ENCODE results near the gene MACROD2. TPM values are rescaled to one million over a fixed set of nuclear protein-coding genes. Genes with fewer than 3 reads are reported as not detected.

Gene MACROD2
- total RNA-seq, 4 donors from 2014 or later, result 8.7 to 17.8 (median 10.8) TPM

DNA sequence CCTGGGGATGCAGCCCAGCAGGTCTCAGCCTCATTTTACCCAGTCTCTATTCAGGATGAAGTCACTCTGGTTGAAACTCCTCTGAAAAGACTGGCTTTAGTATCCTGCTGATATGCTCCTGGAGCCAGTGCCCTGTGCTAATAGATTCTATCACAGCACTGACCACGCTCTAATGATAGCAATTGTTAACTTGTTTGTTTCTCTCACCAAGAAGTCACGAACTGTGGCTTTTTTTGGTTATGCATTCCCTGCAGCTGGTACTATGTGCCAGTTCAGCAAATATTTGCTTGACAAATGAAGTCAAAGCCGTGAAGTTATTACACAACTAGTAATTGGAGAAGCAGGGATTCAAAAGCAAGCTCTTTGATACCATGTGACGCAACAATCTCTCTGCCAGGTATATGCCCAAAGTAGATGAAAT, 1823.3 kb downstream of the MACROD2 start:
- no peaks in the 10 kb centered on the region for H3K9me3 ChIP-seq
- no peak overlapping the region for H3K4me3 ChIP-seq (replicated peaks in 1 of 3)
- no peak for DNase-seq
- intact Hi-C loops (cut with DNase I), result no loop called here
- 82 to 85% methylated on average over 4 of the region's 4 CpGs for WGBS, 2 donors
- H3K27me3 ChIP-seq, result no peaks in the 10 kb centered on the region
- no peaks in the 10 kb centered on the region for H3K4me1 ChIP-seq
- no peak overlapping the region for H3K27ac ChIP-seq
- no peaks in the 10 kb centered on the region for H3K36me3 ChIP-seq
- TF ChIP-seq, protein P1, sequence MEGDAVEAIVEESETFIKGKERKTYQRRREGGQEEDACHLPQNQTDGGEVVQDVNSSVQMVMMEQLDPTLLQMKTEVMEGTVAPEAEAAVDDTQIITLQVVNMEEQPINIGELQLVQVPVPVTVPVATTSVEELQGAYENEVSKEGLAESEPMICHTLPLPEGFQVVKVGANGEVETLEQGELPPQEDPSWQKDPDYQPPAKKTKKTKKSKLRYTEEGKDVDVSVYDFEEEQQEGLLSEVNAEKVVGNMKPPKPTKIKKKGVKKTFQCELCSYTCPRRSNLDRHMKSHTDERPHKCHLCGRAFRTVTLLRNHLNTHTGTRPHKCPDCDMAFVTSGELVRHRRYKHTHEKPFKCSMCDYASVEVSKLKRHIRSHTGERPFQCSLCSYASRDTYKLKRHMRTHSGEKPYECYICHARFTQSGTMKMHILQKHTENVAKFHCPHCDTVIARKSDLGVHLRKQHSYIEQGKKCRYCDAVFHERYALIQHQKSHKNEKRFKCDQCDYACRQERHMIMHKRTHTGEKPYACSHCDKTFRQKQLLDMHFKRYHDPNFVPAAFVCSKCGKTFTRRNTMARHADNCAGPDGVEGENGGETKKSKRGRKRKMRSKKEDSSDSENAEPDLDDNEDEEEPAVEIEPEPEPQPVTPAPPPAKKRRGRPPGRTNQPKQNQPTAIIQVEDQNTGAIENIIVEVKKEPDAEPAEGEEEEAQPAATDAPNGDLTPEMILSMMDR (IDR thresholded peaks at IDR 0.05), result no peak
- TF ChIP-seq POLR2A (IDR thresholded peaks at IDR 0.05), result no peak

DNA sequence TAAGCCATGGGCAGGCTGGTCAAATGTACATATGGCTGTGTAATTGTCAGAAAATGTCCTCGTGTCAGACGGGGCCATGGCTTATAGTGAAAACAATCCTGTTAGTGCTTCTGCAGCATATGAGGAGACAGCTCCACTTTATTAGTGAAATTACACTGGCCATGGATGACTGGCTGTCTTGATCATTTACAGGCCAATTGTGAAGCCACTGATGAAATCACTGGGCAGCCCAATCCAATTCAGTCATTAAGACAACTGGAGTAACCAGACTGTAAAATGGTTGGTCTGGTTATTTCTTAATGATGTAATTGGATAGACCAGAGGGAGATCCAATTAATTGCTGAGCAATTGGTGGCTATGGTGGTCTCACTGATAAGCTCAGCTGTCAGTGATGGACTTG, 1828.4 kb downstream of the MACROD2 start:
- no peak overlapping the region for H3K4me3 ChIP-seq (replicated peaks in 1 of 3)
- TF ChIP-seq, protein P1 (IDR thresholded peaks at IDR 0.05), result no peak
- TF ChIP-seq POLR2A (IDR thresholded peaks at IDR 0.05), result no peak
- intact Hi-C loops (cut with DNase I), result no loop called here
- H3K9me3 ChIP-seq, result no peaks in the 10 kb centered on the region
- no peaks in the 10 kb centered on the region for H3K36me3 ChIP-seq
- no peaks in the 10 kb centered on the region for H3K27me3 ChIP-seq
- DNase-seq, result no peak
- 62 to 63% methylated on average over 2 of the region's 2 CpGs for WGBS, 2 donors
- no peak overlapping the region for H3K27ac ChIP-seq
- H3K4me1 ChIP-seq, result no peaks in the 10 kb centered on the region

DNA sequence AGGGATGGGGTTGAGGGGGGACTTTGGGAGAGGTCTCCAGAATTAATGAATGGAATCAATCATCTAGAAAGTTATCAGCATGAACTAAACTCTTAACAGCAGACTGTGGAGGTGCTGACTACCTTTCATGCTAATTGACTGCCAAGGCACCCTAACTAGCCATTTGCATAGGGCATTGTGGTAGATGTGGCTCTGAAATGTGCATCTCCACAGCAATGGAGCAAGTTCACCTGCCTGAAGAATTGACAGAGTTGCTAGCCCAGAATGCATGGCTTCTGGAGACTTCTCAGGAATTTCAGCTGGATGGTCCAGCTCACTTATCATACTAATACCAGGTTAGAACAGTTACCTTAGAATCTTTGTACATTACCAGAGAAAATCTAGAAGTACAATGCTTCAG, 1832.3 kb downstream of the MACROD2 start:
- no peak overlapping the region for H3K4me3 ChIP-seq (replicated peaks in 1 of 3)
- H3K4me1 ChIP-seq, result no peaks in the 10 kb centered on the region
- H3K27me3 ChIP-seq, result no peaks in the 10 kb centered on the region
- no peak overlapping the region for H3K27ac ChIP-seq
- DNase-seq, result no peak
- TF ChIP-seq, protein P1 (IDR thresholded peaks at IDR 0.05), result no peak
- TF ChIP-seq POLR2A (IDR thresholded peaks at IDR 0.05), result no peak
- no peaks in the 10 kb centered on the region for H3K9me3 ChIP-seq
- intact Hi-C loops (cut with DNase I), result no loop called here
- H3K36me3 ChIP-seq, result no peaks in the 10 kb centered on the region

DNA sequence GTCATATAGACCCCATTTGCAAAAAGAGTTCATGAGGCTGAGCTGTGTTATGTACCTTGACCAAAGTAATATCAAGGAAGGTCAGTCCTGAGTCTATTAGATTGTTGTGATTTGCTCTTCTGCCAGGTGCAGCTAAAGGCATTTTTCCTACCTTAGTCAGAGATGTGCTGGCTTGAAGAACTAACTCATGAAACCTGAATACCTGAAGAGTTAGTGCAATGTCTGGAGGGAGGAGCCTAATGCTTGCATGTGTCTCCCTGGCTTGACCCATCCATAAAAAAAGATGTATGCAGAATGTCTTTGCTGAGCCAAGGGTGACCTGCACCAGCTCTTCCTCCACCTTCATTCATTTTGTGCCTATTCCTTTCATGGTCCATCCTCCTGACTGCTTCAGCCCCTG, 1835.9 kb downstream of the MACROD2 start:
- Histone ChIP-seq H3K36me3 (no peaks in the 10 kb centered on the region), H3K27me3 (no peaks in the 10 kb centered on the region), H3K27ac (no peak overlapping the region), H3K9me3 (no peaks in the 10 kb centered on the region), H3K4me1 (no peaks in the 10 kb centered on the region), H3K4me3 (replicated peaks in 1 of 3) (no peak overlapping the region)
- intact Hi-C loops (cut with DNase I), result no loop called here
- TF ChIP-seq, protein P1 (IDR thresholded peaks at IDR 0.05), result no peak
- TF ChIP-seq POLR2A (IDR thresholded peaks at IDR 0.05), result no peak
- DNase-seq, result no peak

DNA sequence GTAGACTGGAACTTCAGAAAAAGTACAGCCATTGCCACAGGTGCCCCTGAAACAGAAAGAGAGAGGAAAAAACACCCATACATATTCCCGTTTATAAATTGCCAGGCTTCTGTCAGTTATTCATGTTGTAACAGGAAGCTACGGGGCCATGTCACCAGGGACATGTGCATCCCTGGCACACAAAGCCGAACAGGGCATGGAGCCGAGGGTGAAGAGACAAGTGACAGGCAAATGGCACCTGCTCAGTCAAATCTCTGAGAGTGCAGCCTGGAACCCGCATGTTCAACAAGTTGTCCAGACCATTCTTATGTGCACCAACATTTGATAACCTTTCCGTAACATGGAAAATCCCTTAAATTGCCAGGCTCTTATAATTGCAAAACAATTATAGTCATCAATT, 1837.2 kb downstream of the MACROD2 start:
- WGBS, 2 donors, result 83 to 91% methylated on average over 6 of the region's 6 CpGs
- no peak overlapping the region for H3K27ac ChIP-seq
- no peaks in the 10 kb centered on the region for H3K4me1 ChIP-seq
- H3K27me3 ChIP-seq, result no peaks in the 10 kb centered on the region
- DNase-seq, result no peak
- intact Hi-C loops (cut with DNase I), result no loop called here
- H3K9me3 ChIP-seq, result no peaks in the 10 kb centered on the region
- no peak for TF ChIP-seq POLR2A (IDR thresholded peaks at IDR 0.05)
- TF ChIP-seq, protein P1 (IDR thresholded peaks at IDR 0.05), result no peak
- H3K36me3 ChIP-seq, result no peaks in the 10 kb centered on the region
- H3K4me3 ChIP-seq (replicated peaks in 1 of 3), result no peak overlapping the region
